Smooth muscle cell (in vitro differentiated cells): ENCODE results near the gene FOXL1. TPM values are rescaled to one million over a fixed set of nuclear protein-coding genes. Genes with fewer than 3 reads are reported as not detected.

Source experiments
- DNase-seq: peaks from one replicate; lab custom pipeline; 2025; ENCODE audit not compliant: unreplicated experiment; lab: John Stamatoyannopoulos, UW
- H2AFZ ChIP-seq: fragments of 200-600 bp; sonication (generic); 2 replicates; pipeline ENCODE4 v1.6.0; 2016; ENCODE audit warnings: antibody characterized with exemption, low read depth, mild to moderate bottlenecking
- H3F3A ChIP-seq: fragments of 200-600 bp; sonication (generic); 2 replicates; pipeline ENCODE4 v1.6.0; 2017; ENCODE audit warnings: antibody characterized with exemption, low read depth
- H3K27ac ChIP-seq: fragments of 200-600 bp; sonication (generic); 2 replicates; pipeline ENCODE4 v1.5.1; 2016; ENCODE audit warnings: low read depth, mild to moderate bottlenecking
- H3K27me3 ChIP-seq: fragments of 200-600 bp; sonication (generic); 2 replicates; pipeline ENCODE4 v1.6.1; 2016; ENCODE audit warnings: low read depth, mild to moderate bottlenecking
- H3K36me3 ChIP-seq: fragments of 200-600 bp; sonication (generic); 2 replicates; pipeline ENCODE4 v1.5.1; 2016; ENCODE audit warnings: low read depth
- H3K4me1 ChIP-seq: fragments of 200-600 bp; sonication (generic); 2 replicates; pipeline ENCODE4 v1.5.1; 2016; ENCODE audit warnings: low read depth
- H3K4me2 ChIP-seq: fragments of 200-600 bp; sonication (generic); 2 replicates; pipeline ENCODE4 v1.6.0; 2016; ENCODE audit warnings: mild to moderate bottlenecking
- H3K4me3 ChIP-seq: fragments of 200-600 bp; sonication (generic); 2 replicates; pipeline ENCODE4 v1.5.1; 2016; ENCODE audit warnings: mild to moderate bottlenecking
- H3K79me2 ChIP-seq: fragments of 200-600 bp; sonication (generic); 2 replicates; pipeline ENCODE4 v1.6.0; 2016; ENCODE audit warnings: low read depth, mild to moderate bottlenecking
- H3K9ac ChIP-seq: fragments of 200-600 bp; sonication (generic); 2 replicates; pipeline ENCODE4 v1.6.0; 2016; ENCODE audit warnings: low read depth
- H3K9me3 ChIP-seq: fragments of 200-600 bp; sonication (generic); replicated peaks from 2 replicates; pipeline ENCODE4 v1.5.1; 2016; ENCODE audit warnings: low read depth
- H4K20me1 ChIP-seq: fragments of 200-600 bp; sonication (generic); 2 replicates; pipeline ENCODE4 v1.6.0; 2016; ENCODE audit warnings: low read depth
- CTCF ChIP-seq: fragments of 200-600 bp; sonication (generic); IDR thresholded peaks from 2 replicates; pipeline ENCODE4 v1.5.1; 2017; ENCODE audit warnings: borderline replicate concordance, mild to moderate bottlenecking, antibody characterized with exemption; ENCODE audit not compliant: insufficient read depth, poor library complexity, severe bottlenecking
- WGBS: methylation state at CpG from one replicate; pipeline ENCODE4 v1.1.7; 2016; ENCODE audit warnings: low lambda C conversion rate; 5-methylcytosine and 5-hydroxymethylcytosine counted together
- polyA plus RNA-seq: library from polyadenylated mRNA; unstranded; fragments of >200 nt; fragmentation: Nextera tagmentation; extraction: Ambion mirVana; gene quantifications from 2 replicates; pipeline ENCODE4 v1.2.1, GENCODE V29; 2016
- total RNA-seq: library from RNA; depleted of rRNA; stranded (reverse); fragments of >200 nt; gene quantifications from 2 replicates; pipeline ENCODE4 v1.2.3, GENCODE V29; 2014

The FOXL1 gene
- total and polyA plus RNA-seq, 2 experiments from 2014 or later, result 4.6 to 5.4 TPM

- peaks cover 34% of the 10 kb centered on the region for H3K4me1 ChIP-seq
- H3K36me3 ChIP-seq, result no peaks in the 10 kb centered on the region
- no peak overlapping the region for H3K4me2 ChIP-seq
- peaks cover 3% of the 10 kb centered on the region for H3K27me3 ChIP-seq
- 84% methylated on average over 13 of the region's 13 CpGs for WGBS
- H3K4me3 ChIP-seq, result no peak overlapping the region
- no peak for DNase-seq
- TF ChIP-seq CTCF, result no peak
- peaks cover 19% of the 10 kb centered on the region for H3K79me2 ChIP-seq
- H2AFZ ChIP-seq, result no peak overlapping the region
- H3K9me3 ChIP-seq, result no peaks in the 10 kb centered on the region
- peaks cover 6% of the 10 kb centered on the region for H3F3A ChIP-seq
- H3K27ac ChIP-seq, result no peak overlapping the region
- peaks cover 20% of the 10 kb centered on the region for H4K20me1 ChIP-seq
- no peak overlapping the region for H3K9ac ChIP-seq
Observed at GRCh38 chr16:86573646-86574508, 4.5 kb upstream of the FOXL1 start.

- no peaks in the 10 kb centered on the region for H3K36me3 ChIP-seq
- no peak overlapping the region for H3K9ac ChIP-seq
- H2AFZ ChIP-seq, result no peak overlapping the region
- no peak for TF ChIP-seq CTCF
- no peaks in the 10 kb centered on the region for H3K9me3 ChIP-seq
- no peak for DNase-seq
- peaks cover 12% of the 10 kb centered on the region for H3K79me2 ChIP-seq
- no peak overlapping the region for H3K27ac ChIP-seq
- 95% methylated on average over 4 of the region's 4 CpGs for WGBS
- no peak overlapping the region for H3K4me3 ChIP-seq
- no peaks in the 10 kb centered on the region for H3K27me3 ChIP-seq
- peaks cover 6% of the 10 kb centered on the region for H3F3A ChIP-seq
- no peak overlapping the region for H3K4me2 ChIP-seq
- H4K20me1 ChIP-seq, result peaks cover 14% of the 10 kb centered on the region
- peaks cover 34% of the 10 kb centered on the region for H3K4me1 ChIP-seq
Observed at GRCh38 chr16:86574646-86575045, 3.7 kb upstream of the FOXL1 start.

- Histone ChIP-seq H3K36me3 (no peaks in the 10 kb centered on the region), H2AFZ (peak overlapping the region; percentile 78), H3K4me3 (peak overlapping the region; percentile 64), H3K27me3 (no peaks in the 10 kb centered on the region), H4K20me1 (peaks cover 9% of the 10 kb centered on the region), H3K9me3 (no peaks in the 10 kb centered on the region), H3K9ac (no peak overlapping the region), H3K79me2 (peaks cover 6% of the 10 kb centered on the region), H3K27ac (peak overlapping the region; percentile 28), H3K4me1 (peaks cover 35% of the 10 kb centered on the region), H3F3A (peaks cover 6% of the 10 kb centered on the region), H3K4me2 (peak overlapping the region; percentile 91)
- no peak for TF ChIP-seq CTCF
- 59% methylated on average over 17 of the region's 17 CpGs for WGBS
- no peak for DNase-seq
Observed at GRCh38 chr16:86575095-86575685, 3.2 kb upstream of the FOXL1 start.
